Measurements from ENCODE around the gene RABGAP1.

DNA sequence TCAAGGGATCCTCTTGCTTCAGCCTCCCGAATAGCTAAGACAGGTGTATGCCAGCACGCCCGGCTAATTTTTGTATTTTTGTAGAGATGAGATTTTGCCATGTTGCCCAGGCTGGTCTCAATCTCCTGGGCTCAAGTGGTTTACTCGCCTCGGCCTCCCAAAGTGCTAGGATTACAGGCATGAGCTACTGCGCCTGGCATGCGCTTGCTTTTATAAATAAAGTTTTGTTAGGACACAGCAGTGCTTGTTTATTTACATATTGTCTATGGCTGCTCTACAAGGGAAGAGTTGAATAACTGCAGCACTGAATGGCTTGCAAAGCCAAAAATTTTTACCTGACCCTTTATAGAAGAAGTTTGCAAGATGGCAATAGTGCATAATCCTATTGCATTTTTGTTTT is 120.4 kb downstream of the RABGAP1 start:
- TF ChIP-seq, protein P1, sequence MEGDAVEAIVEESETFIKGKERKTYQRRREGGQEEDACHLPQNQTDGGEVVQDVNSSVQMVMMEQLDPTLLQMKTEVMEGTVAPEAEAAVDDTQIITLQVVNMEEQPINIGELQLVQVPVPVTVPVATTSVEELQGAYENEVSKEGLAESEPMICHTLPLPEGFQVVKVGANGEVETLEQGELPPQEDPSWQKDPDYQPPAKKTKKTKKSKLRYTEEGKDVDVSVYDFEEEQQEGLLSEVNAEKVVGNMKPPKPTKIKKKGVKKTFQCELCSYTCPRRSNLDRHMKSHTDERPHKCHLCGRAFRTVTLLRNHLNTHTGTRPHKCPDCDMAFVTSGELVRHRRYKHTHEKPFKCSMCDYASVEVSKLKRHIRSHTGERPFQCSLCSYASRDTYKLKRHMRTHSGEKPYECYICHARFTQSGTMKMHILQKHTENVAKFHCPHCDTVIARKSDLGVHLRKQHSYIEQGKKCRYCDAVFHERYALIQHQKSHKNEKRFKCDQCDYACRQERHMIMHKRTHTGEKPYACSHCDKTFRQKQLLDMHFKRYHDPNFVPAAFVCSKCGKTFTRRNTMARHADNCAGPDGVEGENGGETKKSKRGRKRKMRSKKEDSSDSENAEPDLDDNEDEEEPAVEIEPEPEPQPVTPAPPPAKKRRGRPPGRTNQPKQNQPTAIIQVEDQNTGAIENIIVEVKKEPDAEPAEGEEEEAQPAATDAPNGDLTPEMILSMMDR (IDR thresholded peaks at IDR 0.05) = no peak
- TF ChIP-seq POLR2AphosphoS5 (IDR thresholded peaks at IDR 0.05) = no peak

Measured in esophagus muscularis mucosa (tissue), 3 donors.